ENCODE results near the gene RAB24. TPM values are rescaled to one million over a fixed set of nuclear protein-coding genes. Genes with fewer than 3 reads are reported as not detected.
"Not testable (repeated sequence)": the region's sequence is repeated elsewhere in the genome, so short reads cannot be mapped to it uniquely, and the experiment has no call there.

Gene RAB24
- total and polyA plus RNA-seq, 2 experiments from 2014 or later: 27.1 to 27.7 TPM

DNA sequence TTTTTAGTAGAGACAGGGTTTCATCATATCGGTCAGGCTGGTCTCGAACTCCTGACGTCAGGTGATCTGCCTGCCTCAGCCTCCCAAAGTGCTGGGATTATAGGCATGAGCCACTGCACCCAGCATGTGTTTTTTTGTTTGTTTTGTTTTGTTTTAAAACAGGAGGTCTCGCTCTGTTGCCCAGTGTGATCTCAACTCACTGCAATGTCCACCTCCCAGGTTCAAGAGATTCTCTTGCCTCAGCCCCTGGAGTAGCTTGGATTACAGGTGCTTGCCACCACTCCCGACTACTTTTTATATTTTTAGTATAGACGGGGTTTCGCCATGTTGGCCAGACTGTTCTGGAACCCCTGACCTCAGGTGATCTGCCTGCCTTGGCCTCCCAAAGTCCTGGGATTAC, 44.8 kb downstream of the RAB24 start:
- H3K36me3 ChIP-seq (ENCODE audit: insufficient read depth): peaks cover 60% of the 10 kb centered on the region
- H3K27me3 Mint-ChIP-seq (ENCODE audit: insufficient read depth, low read depth, poor library complexity); H3K9me2 ChIP-seq (ENCODE audit: insufficient read depth); H3K4me1 Mint-ChIP-seq; DNase-seq (ENCODE audit: low spot score); H3K4me3 ChIP-seq; H3K27me3 ChIP-seq (ENCODE audit: insufficient read depth); H2AFZ ChIP-seq; H3K4me2 ChIP-seq; H3K4me1 ChIP-seq (ENCODE audit: insufficient read depth); H3K9me3 Mint-ChIP-seq; H3K4me3 Mint-ChIP-seq; ATAC-seq; H3K27ac Mint-ChIP-seq: not testable (repeated sequence)
- H3K27ac ChIP-seq (ENCODE audit: low read depth): peak overlapping the region; percentile 65
- H3K36me3 Mint-ChIP-seq (ENCODE audit: low read depth): peaks cover 94% of the 10 kb centered on the region
- peaks cover 29% of the 10 kb centered on the region; the same call in 1 of the 2 replicates for H3F3A ChIP-seq (replicated peaks; ENCODE audit: low read depth)
- peaks cover 17% of the 10 kb centered on the region; the same call in 1 of the 2 replicates for H3K79me2 ChIP-seq (replicated peaks; ENCODE audit: insufficient read depth)
- H4K20me1 ChIP-seq (replicated peaks; ENCODE audit: insufficient read depth): peaks cover 40% of the 10 kb centered on the region; the same call in 1 of the 2 replicates

- H3K36me3 Mint-ChIP-seq (ENCODE audit: low read depth): peaks cover 96% of the 10 kb centered on the region
- no peak overlapping the region for H3K4me2 ChIP-seq
- TF ChIP-seq ZNF114 (CRISPR knock-in tag; IDR thresholded peaks at IDR 0.05) (no peak), POLR2AphosphoS5 (IDR thresholded peaks at IDR 0.05; ENCODE audit: low read depth) (no peak), STAT1 (IDR thresholded peaks at IDR 0.05; ENCODE audit: unreplicated experiment) (no peak), JUNB (IDR thresholded peaks at IDR 0.05; ENCODE audit: unreplicated experiment) (no peak), NANOG (IDR thresholded peaks at IDR 0.05; ENCODE audit: borderline replicate concordance) (no peak), ZNF331 (CRISPR knock-in tag; IDR thresholded peaks at IDR 0.05; ENCODE audit: low read depth) (no peak), EZH2phosphoT487 (IDR thresholded peaks at IDR 0.05; ENCODE audit: unreplicated experiment) (no peak), CREB1 (CRISPR knock-in tag; IDR thresholded peaks at IDR 0.05; ENCODE audit: low read depth) (no peak), ZNF462 (CRISPR knock-in tag; IDR thresholded peaks at IDR 0.05) (no peak), REST (IDR thresholded peaks at IDR 0.05; ENCODE audit: unreplicated experiment) (no peak)
- TF ChIP-seq, protein P1, sequence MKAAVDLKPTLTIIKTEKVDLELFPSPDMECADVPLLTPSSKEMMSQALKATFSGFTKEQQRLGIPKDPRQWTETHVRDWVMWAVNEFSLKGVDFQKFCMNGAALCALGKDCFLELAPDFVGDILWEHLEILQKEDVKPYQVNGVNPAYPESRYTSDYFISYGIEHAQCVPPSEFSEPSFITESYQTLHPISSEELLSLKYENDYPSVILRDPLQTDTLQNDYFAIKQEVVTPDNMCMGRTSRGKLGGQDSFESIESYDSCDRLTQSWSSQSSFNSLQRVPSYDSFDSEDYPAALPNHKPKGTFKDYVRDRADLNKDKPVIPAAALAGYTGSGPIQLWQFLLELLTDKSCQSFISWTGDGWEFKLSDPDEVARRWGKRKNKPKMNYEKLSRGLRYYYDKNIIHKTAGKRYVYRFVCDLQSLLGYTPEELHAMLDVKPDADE (IDR thresholded peaks at IDR 0.05): no peak
Observed at GRCh38 chr5:177256296-177256695, 47.2 kb downstream of the RAB24 start.

More at GRCh38 chr5:177256296-177256695, 47.2 kb downstream of the RAB24 start:
- Mint-ChIP-seq H3K27me3 (ENCODE audit: insufficient read depth, low read depth, poor library complexity) (peaks cover 3% of the 10 kb centered on the region), H3K4me1 (no peaks in the 10 kb centered on the region), H3K4me3 (no peak overlapping the region), H3K27ac (no peak overlapping the region), H3K9me3 (no peaks in the 10 kb centered on the region)
- DNase-seq (ENCODE audit: low spot score): no peak
- Histone ChIP-seq H3F3A (replicated peaks; ENCODE audit: low read depth) (peaks cover 32% of the 10 kb centered on the region), H3K36me3 (ENCODE audit: insufficient read depth) (peaks cover 61% of the 10 kb centered on the region), H3K4me3 (no peak overlapping the region), H3K79me2 (replicated peaks; ENCODE audit: insufficient read depth) (peaks cover 34% of the 10 kb centered on the region; the same call in 1 of the 2 replicates), H3K27ac (ENCODE audit: low read depth) (peak overlapping the region; percentile 75; the same call in 1 of the 2 replicates), H3K27me3 (ENCODE audit: insufficient read depth) (no peaks in the 10 kb centered on the region), H2AFZ (no peak overlapping the region), H3K9me2 (ENCODE audit: insufficient read depth) (no peaks in the 10 kb centered on the region), H3K4me1 (ENCODE audit: insufficient read depth) (0 out of 2 replicates have a peak, but pooled peaks cover 5% of the 10 kb centered on the region), H4K20me1 (replicated peaks; ENCODE audit: insufficient read depth) (peaks cover 41% of the 10 kb centered on the region)
- ATAC-seq: no peak

All from GM23338 (cell line).